Measurements from ENCODE around the gene NRIP3.
A peak's percentile ranks its signal among the peaks of the same experiment; 100 is the strongest.

DNA sequence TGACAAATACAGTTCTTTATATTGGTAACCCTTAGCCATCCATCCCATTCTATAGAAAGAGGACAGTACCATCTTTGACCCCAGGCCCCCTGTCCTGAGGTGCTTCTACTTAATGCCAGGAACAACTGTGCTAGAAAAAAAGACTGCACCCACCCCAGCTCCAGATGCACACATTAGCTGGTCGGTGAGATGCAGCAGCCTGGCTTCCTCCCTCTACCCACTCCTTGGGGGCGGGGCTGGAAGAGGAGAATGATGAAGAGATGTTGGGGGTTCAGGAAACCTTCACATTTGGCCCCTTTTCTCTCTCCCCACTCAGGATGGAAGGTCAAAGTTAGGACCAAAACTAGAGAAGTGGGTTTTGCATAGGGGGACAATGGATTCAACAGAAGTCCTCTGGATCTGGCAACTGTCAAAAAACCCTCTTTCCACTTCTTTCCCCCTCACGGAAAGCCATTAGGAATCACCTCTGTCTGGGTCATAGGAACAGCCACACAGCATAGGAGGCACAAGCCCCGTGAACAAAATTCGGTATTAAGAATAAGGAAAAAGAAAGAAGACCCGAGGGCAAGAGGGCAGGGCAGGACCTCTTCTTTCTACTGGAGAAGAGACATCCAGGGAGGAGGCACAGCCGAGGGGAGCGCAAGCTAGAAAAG lies 755 bp downstream of the NRIP3 start:
- TF ChIP-seq CTCF (IDR thresholded peaks at IDR 0.05; ENCODE audit: borderline replicate concordance, extremely low read depth, low read length, poor library complexity, severe bottlenecking) (no peak), EZH2 (IDR thresholded peaks at IDR 0.05; ENCODE audit: borderline replicate concordance, low read depth, low read length, severe bottlenecking) (peak; percentile 78)
